ENCODE measurements around the gene CYP4F8. TPM values are rescaled to one million over a fixed set of nuclear protein-coding genes. Genes with fewer than 3 reads are reported as not detected.

The CYP4F8 gene
- total and polyA plus RNA-seq, 9 of the 15 experiments (the other 6 are each of a cell fraction or from before 2014, with no cell fraction given) = not detected

GRCh38 chr19:15652559-15653278 lies 37.7 kb downstream of the CYP4F8 start:
- H3K36me3 ChIP-seq (ENCODE audit: control insufficient read depth, insufficient read depth, low read length) = no peaks in the 10 kb centered on the region
- H2AFZ ChIP-seq (ENCODE audit: low read depth, low read length) = no peak overlapping the region
- ChIA-PET POLR2A (no interaction called here), CTCF (ENCODE audit: low intra/inter-chr PET ratio) (interaction anchor here (0.7 kb wide), 1 partner anchor 89 kb away, joined by 3 read pairs; no protein-coding TSS in a partner anchor)
- no peak overlapping the region for H3K4me2 ChIP-seq (ENCODE audit: insufficient read depth, low read length)
- intact Hi-C loops (cut with micrococcal nuclease) = no loop called here
- H3K27me3 ChIP-seq (ENCODE audit: control insufficient read depth in 2 of 2, insufficient read depth in 2 of 2, low read length in 2 of 2) = no peaks in the 10 kb centered on the region
- H3K9me3 ChIP-seq (replicated peaks; ENCODE audit: control insufficient read depth, insufficient read depth, low read depth, low read length) = no peaks in the 10 kb centered on the region
- BruUV-seq (replicated peaks) = no TSS peak
- H3K79me2 ChIP-seq (ENCODE audit: control insufficient read depth, insufficient read depth, low read length) = no peaks in the 10 kb centered on the region
- WGBS (ENCODE audit: insufficient coverage, low coverage, missing lambda C conversion rate) = 0% methylated on average over 8 of the region's 8 CpGs
- in situ Hi-C loops (cut with MboI) = no loop called here
- H3K9me1 ChIP-seq (ENCODE audit: control insufficient read depth, insufficient read depth, low read length) = no peaks in the 10 kb centered on the region
- DNase-seq (ENCODE audit: extremely low read depth in 1 of 4, low spot score in 3 of 4) (no peak), ATAC-seq (no peak), FAIRE-seq (no peak)
- no peak overlapping the region for H3K4me3 ChIP-seq
- no peaks in the 10 kb centered on the region for H3K4me1 ChIP-seq (replicated peaks in 1 of 2; ENCODE audit: control insufficient read depth in 2 of 2, insufficient read depth in 2 of 2, low read length in 2 of 2)
- no peak overlapping the region for H3K27ac ChIP-seq (ENCODE audit: extremely low read depth, low read depth, low read length)
- no peak overlapping the region for H3K9ac ChIP-seq (ENCODE audit: insufficient read depth in 1 of 2, low read depth in 2 of 2, low read length in 2 of 2)
- H4K20me1 ChIP-seq (replicated peaks; ENCODE audit: control insufficient read depth, insufficient read depth, low read length) = no peaks in the 10 kb centered on the region; the same call in 1 of the 2 replicates
- TF ChIP-seq, protein P1, sequence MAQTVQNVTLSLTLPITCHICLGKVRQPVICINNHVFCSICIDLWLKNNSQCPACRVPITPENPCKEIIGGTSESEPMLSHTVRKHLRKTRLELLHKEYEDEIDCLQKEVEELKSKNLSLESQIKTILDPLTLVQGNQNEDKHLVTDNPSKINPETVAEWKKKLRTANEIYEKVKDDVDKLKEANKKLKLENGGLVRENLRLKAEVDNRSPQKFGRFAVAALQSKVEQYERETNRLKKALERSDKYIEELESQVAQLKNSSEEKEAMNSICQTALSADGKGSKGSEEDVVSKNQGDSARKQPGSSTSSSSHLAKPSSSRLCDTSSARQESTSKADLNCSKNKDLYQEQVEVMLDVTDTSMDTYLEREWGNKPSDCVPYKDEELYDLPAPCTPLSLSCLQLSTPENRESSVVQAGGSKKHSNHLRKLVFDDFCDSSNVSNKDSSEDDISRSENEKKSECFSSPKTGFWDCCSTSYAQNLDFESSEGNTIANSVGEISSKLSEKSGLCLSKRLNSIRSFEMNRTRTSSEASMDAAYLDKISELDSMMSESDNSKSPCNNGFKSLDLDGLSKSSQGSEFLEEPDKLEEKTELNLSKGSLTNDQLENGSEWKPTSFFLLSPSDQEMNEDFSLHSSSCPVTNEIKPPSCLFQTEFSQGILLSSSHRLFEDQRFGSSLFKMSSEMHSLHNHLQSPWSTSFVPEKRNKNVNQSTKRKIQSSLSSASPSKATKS (CRISPR knock-in tag; IDR thresholded peaks at IDR 0.05) = no peak
- no peak for TF ChIP-seq ZNF77 (CRISPR knock-in tag; IDR thresholded peaks at IDR 0.05)
- no peak for TF ChIP-seq KHSRP (IDR thresholded peaks at IDR 0.05)
- no peak for TF ChIP-seq ZNF133 (CRISPR knock-in tag; IDR thresholded peaks at IDR 0.05)
- no peak for TF ChIP-seq EWSR1 (IDR thresholded peaks at IDR 0.05; ENCODE audit: borderline replicate concordance, low read depth, partially characterized antibody)
- TF ChIP-seq NBN (IDR thresholded peaks at IDR 0.05; ENCODE audit: low read depth) = no peak
- no peak for TF ChIP-seq SMARCB1 (IDR thresholded peaks at IDR 0.05; ENCODE audit: insufficient read length, low read depth)
- TF ChIP-seq KDM2B (CRISPR knock-in tag; IDR thresholded peaks at IDR 0.05) = no peak
- TF ChIP-seq BRF1 (IDR thresholded peaks at IDR 0.05; ENCODE audit: borderline replicate concordance, extremely low read depth, insufficient read length) = no peak
- TF ChIP-seq, protein P2, sequence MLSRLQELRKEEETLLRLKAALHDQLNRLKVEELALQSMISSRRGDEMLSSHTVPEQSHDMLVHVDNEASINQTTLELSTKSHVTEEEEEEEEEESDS (CRISPR knock-in tag; IDR thresholded peaks at IDR 0.05) = no peak
- TF ChIP-seq, protein P3, sequence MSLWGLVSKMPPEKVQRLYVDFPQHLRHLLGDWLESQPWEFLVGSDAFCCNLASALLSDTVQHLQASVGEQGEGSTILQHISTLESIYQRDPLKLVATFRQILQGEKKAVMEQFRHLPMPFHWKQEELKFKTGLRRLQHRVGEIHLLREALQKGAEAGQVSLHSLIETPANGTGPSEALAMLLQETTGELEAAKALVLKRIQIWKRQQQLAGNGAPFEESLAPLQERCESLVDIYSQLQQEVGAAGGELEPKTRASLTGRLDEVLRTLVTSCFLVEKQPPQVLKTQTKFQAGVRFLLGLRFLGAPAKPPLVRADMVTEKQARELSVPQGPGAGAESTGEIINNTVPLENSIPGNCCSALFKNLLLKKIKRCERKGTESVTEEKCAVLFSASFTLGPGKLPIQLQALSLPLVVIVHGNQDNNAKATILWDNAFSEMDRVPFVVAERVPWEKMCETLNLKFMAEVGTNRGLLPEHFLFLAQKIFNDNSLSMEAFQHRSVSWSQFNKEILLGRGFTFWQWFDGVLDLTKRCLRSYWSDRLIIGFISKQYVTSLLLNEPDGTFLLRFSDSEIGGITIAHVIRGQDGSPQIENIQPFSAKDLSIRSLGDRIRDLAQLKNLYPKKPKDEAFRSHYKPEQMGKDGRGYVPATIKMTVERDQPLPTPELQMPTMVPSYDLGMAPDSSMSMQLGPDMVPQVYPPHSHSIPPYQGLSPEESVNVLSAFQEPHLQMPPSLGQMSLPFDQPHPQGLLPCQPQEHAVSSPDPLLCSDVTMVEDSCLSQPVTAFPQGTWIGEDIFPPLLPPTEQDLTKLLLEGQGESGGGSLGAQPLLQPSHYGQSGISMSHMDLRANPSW (CRISPR knock-in tag; IDR thresholded peaks at IDR 0.05) = no peak
- no peak for TF ChIP-seq ZNF551 (CRISPR knock-in tag; IDR thresholded peaks at IDR 0.05)
- TF ChIP-seq RBM34 (IDR thresholded peaks at IDR 0.05; ENCODE audit: borderline replicate concordance, insufficient read depth, low read length) = no peak
- TF ChIP-seq MEF2D (tag; conservative IDR thresholded peaks at IDR 0.05; ENCODE audit: low read depth) = no peak
- TF ChIP-seq, protein P4, sequence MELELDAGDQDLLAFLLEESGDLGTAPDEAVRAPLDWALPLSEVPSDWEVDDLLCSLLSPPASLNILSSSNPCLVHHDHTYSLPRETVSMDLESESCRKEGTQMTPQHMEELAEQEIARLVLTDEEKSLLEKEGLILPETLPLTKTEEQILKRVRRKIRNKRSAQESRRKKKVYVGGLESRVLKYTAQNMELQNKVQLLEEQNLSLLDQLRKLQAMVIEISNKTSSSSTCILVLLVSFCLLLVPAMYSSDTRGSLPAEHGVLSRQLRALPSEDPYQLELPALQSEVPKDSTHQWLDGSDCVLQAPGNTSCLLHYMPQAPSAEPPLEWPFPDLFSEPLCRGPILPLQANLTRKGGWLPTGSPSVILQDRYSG (tag; conservative IDR thresholded peaks at IDR 0.05; ENCODE audit: low read depth) = no peak
- no peak for TF ChIP-seq ZNF444 (CRISPR knock-in tag; IDR thresholded peaks at IDR 0.05)
- no peak for TF ChIP-seq FOXJ2 (tag; IDR thresholded peaks at IDR 0.05)
